HepG2 (cell line): ENCODE data around the gene THAP3. TPM values are rescaled to one million over a fixed set of nuclear protein-coding genes. Genes with fewer than 3 reads are reported as not detected.

Experiments used
- ETV6 ChIP-seq: sonication (generic); formaldehyde crosslinking; conservative IDR thresholded peaks from 2 replicates; pipeline ENCODE4 v1.4.0; 2020; ENCODE audit warnings: missing genetic modification reagents
- FOXK2 ChIP-seq: fragments of 450-650 bp; IDR thresholded peaks from 2 replicates; pipeline ENCODE4 v1.6.1; 2016
- FOXM1 ChIP-seq: sonication (generic); formaldehyde crosslinking; IDR thresholded peaks from 2 replicates; pipeline ENCODE4 v1.5.0; 2020; ENCODE audit warnings: missing genetic modification reagents
- NFKBIZ ChIP-seq: IDR thresholded peaks from 2 replicates; pipeline ENCODE4 v1.6.1; 2018; ENCODE audit warnings: missing genetic modification reagents, missing compliant biosample characterization
- PHF20 ChIP-seq: sonication (generic); formaldehyde crosslinking; IDR thresholded peaks from 2 replicates; pipeline ENCODE4 v1.5.0; 2020; ENCODE audit warnings: mild to moderate bottlenecking, missing genetic modification reagents
- PHF21A ChIP-seq: sonication (generic); formaldehyde crosslinking; IDR thresholded peaks from 2 replicates; pipeline ENCODE4 v1.5.0; 2020; ENCODE audit warnings: mild to moderate bottlenecking, missing genetic modification reagents
- SOX13 ChIP-seq, 3 experiments: fragments of 450-650 bp in 1 of 3; sonication (generic) in 1 of 3; formaldehyde crosslinking in 1 of 3; IDR thresholded peaks in 2 of 3; conservative IDR thresholded peaks in 1 of 3; 2 replicates each; pipeline versions ENCODE4 v1.5.0 to v1.6.1; 2016 to 2020; ENCODE audit warnings: antibody characterized with exemption in 1 of 3, mild to moderate bottlenecking in 1 of 3, missing compliant biosample characterization in 1 of 3, missing genetic modification reagents in 1 of 3, moderate library complexity in 1 of 3
- ZMYM2 ChIP-seq: sonication (generic); formaldehyde crosslinking; IDR thresholded peaks from 2 replicates; pipeline ENCODE4 v1.8.0; 2022; ENCODE audit warnings: mild to moderate bottlenecking, missing genetic modification reagents
- ZNF10 ChIP-seq: sonication (generic); formaldehyde crosslinking; IDR thresholded peaks from 2 replicates; pipeline ENCODE4 v1.4.0; 2020; ENCODE audit warnings: mild to moderate bottlenecking, low read depth, missing genetic modification reagents, borderline replicate concordance
- ZNF331 ChIP-seq: sonication (generic); formaldehyde crosslinking; IDR thresholded peaks from 2 replicates; pipeline ENCODE4 v1.4.0; 2020; ENCODE audit warnings: missing genetic modification reagents
- ZNF589 ChIP-seq: sonication (generic); formaldehyde crosslinking; conservative IDR thresholded peaks from 2 replicates; pipeline ENCODE4 v1.8.0; 2022; ENCODE audit warnings: mild to moderate bottlenecking, moderate library complexity, missing genetic modification reagents
- ZSCAN29 ChIP-seq: sonication (generic); formaldehyde crosslinking; conservative IDR thresholded peaks from 2 replicates; pipeline ENCODE4 v1.4.0; 2020; ENCODE audit warnings: mild to moderate bottlenecking, missing genetic modification reagents
- polyA plus RNA-seq, 8 experiments: library from polyadenylated mRNA; depleted of rRNA in 3 of 8; stranded (reverse) in 7 of 8; unstranded in 1 of 8; fragments of >200 nt; fragmentation: Illumina TruSeq in 4 of 8; extraction: Trizol in 4 of 8; gene quantifications; 2 replicates each; pipeline versions ENCODE4 v1.2.1 to v1.2.3, GENCODE V29; 2011 to 2016; ENCODE audit warnings: low read depth in 4 of 8, missing spikeins in 1 of 8, mixed read lengths in 1 of 8; ENCODE audit not compliant: insufficient read depth in 1 of 8
- total RNA-seq, 5 experiments: library from RNA; depleted of rRNA; stranded (reverse); fragments of >200 nt; fragmentation: Illumina TruSeq; extraction: Trizol; gene quantifications; 2 replicates each; pipeline ENCODE4 v1.2.3, GENCODE V29; 2016; ENCODE audit warnings: low read depth in 1 of 5
- TF ChIP-seq, protein P1 (sequence below): sonication (generic); formaldehyde crosslinking; IDR thresholded peaks from 2 replicates; pipeline ENCODE4; 2020; ENCODE audit warnings: missing genetic modification reagents, mild to moderate bottlenecking, borderline replicate concordance
- TF ChIP-seq, protein P2 (sequence below): sonication (generic); formaldehyde crosslinking; IDR thresholded peaks from 2 replicates; pipeline ENCODE4 v1.4.0; 2020; ENCODE audit warnings: missing genetic modification reagents, low read depth, mild to moderate bottlenecking, borderline replicate concordance
- TF ChIP-seq, protein P3 (sequence below): IDR thresholded peaks from 2 replicates; pipeline ENCODE4 v1.6.1; 2016; ENCODE audit warnings: mild to moderate bottlenecking, missing biosample characterization, missing genetic modification reagents
- TF ChIP-seq, protein P4 (sequence below): sonication (generic); formaldehyde crosslinking; IDR thresholded peaks from 2 replicates; pipeline ENCODE4 v1.4.0; 2020; ENCODE audit warnings: missing genetic modification reagents
- TF ChIP-seq, protein P5 (sequence below), 2 experiments: fragments of 450-650 bp in 1 of 2; sonication (generic) in 1 of 2; formaldehyde crosslinking; IDR thresholded peaks; 2 replicates each; pipeline versions ENCODE4 v1.5.0 to v1.8.0; 2020 to 2022; ENCODE audit warnings: mild to moderate bottlenecking in 1 of 2, missing genetic modification reagents in 1 of 2

The THAP3 gene
- total and polyA plus RNA-seq, 2 of the 13 experiments (the other 11 are each of a cell fraction or from before 2014, with no cell fraction given), result 10.3 to 14.9 TPM

DNA sequence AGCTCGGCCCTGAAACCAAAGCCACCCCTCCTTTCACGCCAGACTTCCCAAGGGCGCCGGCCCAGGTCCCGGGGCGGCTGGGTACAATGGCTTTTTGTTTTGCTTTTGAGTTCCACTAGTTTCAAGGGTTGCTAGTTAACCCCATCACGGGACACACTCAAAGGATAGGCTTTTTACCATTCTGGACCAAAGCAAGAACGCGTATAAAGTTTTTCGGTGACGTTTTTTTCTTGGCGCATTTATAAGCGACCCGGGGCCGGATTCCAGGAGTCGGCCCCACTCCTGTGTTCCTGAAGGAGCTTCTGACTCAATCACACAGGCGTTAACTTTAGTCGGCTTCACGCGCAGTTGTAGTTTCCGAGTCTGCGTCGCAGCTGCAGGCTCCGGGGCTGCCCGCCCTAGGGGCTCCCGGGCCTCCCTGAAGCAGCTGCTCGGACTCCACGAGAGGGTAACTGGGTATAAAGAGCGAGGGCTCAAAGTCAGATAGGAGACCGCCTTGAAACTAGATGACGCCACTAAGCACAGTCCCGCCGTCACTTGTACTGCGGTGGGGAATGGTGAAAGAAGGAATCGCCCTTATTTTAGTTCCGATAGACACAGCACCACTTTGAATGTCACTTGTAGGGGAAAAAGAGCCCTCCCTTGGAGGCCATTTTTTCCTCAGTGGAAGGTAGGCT is 21.3 kb upstream of the THAP3 start (continued):
- TF ChIP-seq, protein P1, sequence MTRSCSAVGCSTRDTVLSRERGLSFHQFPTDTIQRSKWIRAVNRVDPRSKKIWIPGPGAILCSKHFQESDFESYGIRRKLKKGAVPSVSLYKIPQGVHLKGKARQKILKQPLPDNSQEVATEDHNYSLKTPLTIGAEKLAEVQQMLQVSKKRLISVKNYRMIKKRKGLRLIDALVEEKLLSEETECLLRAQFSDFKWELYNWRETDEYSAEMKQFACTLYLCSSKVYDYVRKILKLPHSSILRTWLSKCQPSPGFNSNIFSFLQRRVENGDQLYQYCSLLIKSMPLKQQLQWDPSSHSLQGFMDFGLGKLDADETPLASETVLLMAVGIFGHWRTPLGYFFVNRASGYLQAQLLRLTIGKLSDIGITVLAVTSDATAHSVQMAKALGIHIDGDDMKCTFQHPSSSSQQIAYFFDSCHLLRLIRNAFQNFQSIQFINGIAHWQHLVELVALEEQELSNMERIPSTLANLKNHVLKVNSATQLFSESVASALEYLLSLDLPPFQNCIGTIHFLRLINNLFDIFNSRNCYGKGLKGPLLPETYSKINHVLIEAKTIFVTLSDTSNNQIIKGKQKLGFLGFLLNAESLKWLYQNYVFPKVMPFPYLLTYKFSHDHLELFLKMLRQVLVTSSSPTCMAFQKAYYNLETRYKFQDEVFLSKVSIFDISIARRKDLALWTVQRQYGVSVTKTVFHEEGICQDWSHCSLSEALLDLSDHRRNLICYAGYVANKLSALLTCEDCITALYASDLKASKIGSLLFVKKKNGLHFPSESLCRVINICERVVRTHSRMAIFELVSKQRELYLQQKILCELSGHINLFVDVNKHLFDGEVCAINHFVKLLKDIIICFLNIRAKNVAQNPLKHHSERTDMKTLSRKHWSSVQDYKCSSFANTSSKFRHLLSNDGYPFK (CRISPR knock-in tag), result 0 out of 2 replicates have a peak, but pooled peaks have one; percentile 23
- TF ChIP-seq FOXK2, result no peak
- TF ChIP-seq PHF21A, result peak; percentile 35
- TF ChIP-seq, protein P2, sequence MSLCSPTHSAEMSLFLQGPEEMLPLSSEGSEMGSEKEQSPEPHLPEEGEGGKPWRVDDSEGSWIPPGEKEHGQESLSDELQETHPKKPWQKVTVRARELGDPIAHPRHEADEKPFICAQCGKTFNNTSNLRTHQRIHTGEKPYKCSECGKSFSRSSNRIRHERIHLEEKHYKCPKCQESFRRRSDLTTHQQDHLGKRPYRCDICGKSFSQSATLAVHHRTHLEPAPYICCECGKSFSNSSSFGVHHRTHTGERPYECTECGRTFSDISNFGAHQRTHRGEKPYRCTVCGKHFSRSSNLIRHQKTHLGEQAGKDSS (CRISPR knock-in tag), result no peak; the same call in 1 of the 2 replicates
- peak; percentile 5; the same call in 1 of the 2 replicates for TF ChIP-seq ZNF331 (CRISPR knock-in tag)
- TF ChIP-seq, protein P3, sequence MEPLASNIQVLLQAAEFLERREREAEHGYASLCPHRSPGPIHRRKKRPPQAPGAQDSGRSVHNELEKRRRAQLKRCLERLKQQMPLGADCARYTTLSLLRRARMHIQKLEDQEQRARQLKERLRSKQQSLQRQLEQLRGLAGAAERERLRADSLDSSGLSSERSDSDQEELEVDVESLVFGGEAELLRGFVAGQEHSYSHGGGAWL (CRISPR knock-in tag), result no peak
- TF ChIP-seq ZNF589 (CRISPR knock-in tag), result 0 out of 2 replicates have a peak, but pooled peaks have one; percentile 38
- no peak for TF ChIP-seq FOXM1 (CRISPR knock-in tag)
- TF ChIP-seq ZMYM2 (CRISPR knock-in tag), result no peak
- TF ChIP-seq ZSCAN29 (CRISPR knock-in tag), result 0 out of 2 replicates have a peak, but pooled peaks have one; percentile 34
- TF ChIP-seq ZNF10 (CRISPR knock-in tag), result no peak
- no peak for TF ChIP-seq SOX13 (IDR thresholded peaks at IDR 0.05)
- 0 out of 4 replicates have a peak, but pooled peaks have one; percentile 27 to 35 for TF ChIP-seq SOX13 (CRISPR knock-in tag; conservative IDR thresholded peaks at IDR 0.05 in 1 of 2, IDR thresholded peaks at IDR 0.05 in 1 of 2)
- TF ChIP-seq NFKBIZ (CRISPR knock-in tag), result no peak; the same call in 1 of the 2 replicates
- peak; percentile 14; the same call in 1 of the 2 replicates for TF ChIP-seq ETV6
- TF ChIP-seq, protein P4, sequence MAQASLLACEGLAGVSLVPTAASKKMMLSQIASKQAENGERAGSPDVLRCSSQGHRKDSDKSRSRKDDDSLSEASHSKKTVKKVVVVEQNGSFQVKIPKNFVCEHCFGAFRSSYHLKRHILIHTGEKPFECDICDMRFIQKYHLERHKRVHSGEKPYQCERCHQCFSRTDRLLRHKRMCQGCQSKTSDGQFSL, result no peak
- TF ChIP-seq, protein P5, sequence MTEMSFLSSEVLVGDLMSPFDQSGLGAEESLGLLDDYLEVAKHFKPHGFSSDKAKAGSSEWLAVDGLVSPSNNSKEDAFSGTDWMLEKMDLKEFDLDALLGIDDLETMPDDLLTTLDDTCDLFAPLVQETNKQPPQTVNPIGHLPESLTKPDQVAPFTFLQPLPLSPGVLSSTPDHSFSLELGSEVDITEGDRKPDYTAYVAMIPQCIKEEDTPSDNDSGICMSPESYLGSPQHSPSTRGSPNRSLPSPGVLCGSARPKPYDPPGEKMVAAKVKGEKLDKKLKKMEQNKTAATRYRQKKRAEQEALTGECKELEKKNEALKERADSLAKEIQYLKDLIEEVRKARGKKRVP (CRISPR knock-in tag; IDR thresholded peaks at IDR 0.05), result 0 out of 4 replicates have a peak, but pooled peaks of 1 of the 2 experiments have one; percentile 7
- TF ChIP-seq PHF20 (CRISPR knock-in tag), result peak; percentile 44; the same call in 1 of the 2 replicates
